GM13976 (cell line): ENCODE data around the gene ERG.

Experiments
- DNase-seq: peaks from one replicate; pipeline ENCODE4 v3.0.0; 2012; ENCODE audit warnings: low spot score
- in situ Hi-C: fragments of 300-500 bp; cut with MboI; formaldehyde crosslinking; loops from one replicate; pipeline ENCODE4 v1.12.0; 2022; ENCODE audit warnings: low sequenced_read_pairs, mixed read lengths, inconsistent platforms; ENCODE audit not compliant: unreplicated experiment
- TF ChIP-seq, protein P1 (sequence below): IDR thresholded peaks from 2 replicates; pipeline ENCODE4 v1.5.1; 2012; ENCODE audit warnings: borderline replicate concordance, mild to moderate bottlenecking; ENCODE audit not compliant: insufficient read depth; ENCODE audit errors: extremely low read depth, missing control alignments, control extremely low read depth

The ERG gene

DNA sequence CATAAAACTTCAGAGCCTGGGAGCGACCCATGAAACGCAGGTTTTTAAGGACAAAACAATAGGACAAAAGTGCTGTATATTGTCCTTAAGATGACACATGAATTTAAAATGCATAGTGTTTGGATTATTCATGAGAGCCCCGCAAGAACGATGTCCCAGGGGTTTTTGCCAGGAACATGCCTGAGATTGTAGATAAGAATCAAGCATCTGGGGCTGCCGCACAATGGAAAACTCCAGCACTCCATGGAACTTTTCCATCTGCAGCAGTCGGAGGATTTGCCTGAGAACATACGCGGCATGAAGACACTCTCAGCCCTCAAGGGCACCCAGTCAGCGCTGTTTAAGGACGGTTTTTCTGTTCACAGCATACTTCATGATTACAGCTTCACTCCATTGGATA is 5.3 kb upstream of the ERG start:
- no peak for DNase-seq
- in situ Hi-C loops = loop anchor here (25.0 kb wide), 1 partner anchor 634 kb away; no protein-coding TSS in a partner anchor

DNA sequence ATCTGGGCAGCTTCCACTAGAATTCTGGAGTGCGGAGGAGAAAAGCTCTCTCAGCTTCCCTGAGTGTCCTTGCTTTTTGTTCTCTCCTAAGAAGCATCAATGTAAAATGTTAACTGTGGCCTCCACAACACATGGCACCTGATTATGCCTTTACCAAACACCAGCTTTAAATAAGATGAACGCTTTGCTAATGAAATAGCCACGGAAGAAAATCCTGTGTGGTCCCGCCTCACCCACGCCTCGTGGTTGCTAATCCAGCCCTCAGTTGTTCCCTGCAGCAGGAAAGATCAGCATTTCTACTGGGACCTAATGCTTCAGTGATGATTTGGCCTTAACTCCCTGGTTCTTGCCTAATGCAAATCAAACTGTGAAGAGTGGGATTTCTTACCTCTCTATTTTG is 1.8 kb upstream of the ERG start:
- TF ChIP-seq, protein P1, sequence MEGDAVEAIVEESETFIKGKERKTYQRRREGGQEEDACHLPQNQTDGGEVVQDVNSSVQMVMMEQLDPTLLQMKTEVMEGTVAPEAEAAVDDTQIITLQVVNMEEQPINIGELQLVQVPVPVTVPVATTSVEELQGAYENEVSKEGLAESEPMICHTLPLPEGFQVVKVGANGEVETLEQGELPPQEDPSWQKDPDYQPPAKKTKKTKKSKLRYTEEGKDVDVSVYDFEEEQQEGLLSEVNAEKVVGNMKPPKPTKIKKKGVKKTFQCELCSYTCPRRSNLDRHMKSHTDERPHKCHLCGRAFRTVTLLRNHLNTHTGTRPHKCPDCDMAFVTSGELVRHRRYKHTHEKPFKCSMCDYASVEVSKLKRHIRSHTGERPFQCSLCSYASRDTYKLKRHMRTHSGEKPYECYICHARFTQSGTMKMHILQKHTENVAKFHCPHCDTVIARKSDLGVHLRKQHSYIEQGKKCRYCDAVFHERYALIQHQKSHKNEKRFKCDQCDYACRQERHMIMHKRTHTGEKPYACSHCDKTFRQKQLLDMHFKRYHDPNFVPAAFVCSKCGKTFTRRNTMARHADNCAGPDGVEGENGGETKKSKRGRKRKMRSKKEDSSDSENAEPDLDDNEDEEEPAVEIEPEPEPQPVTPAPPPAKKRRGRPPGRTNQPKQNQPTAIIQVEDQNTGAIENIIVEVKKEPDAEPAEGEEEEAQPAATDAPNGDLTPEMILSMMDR = no peak
- no peak for DNase-seq
- in situ Hi-C loops = loop anchor here (25.0 kb wide), 1 partner anchor 637 kb away; no protein-coding TSS in a partner anchor

More for the DNA sequence above, 5.3 kb upstream of the ERG start:
- TF ChIP-seq, protein P1 = no peak

DNA sequence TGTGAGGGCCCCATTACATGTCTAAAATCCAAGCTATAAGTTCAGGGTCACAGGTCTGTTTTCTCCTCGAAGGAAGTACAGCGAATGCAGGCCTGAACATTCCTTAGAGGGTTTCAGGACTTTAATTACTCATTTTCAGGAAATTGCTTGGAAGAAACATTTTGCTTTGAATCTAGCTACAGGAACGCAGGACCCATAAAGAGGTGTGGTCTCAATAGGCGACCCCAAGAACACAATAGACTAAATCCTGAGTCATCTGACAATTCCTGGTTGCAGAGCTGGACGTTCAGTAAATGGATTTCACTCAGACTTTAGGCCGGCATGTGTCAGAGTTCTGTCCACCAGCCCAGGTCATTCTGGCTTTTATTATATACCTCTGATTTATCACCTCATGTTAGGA is 1.0 kb upstream of the ERG start:
- no peak for DNase-seq
- TF ChIP-seq, protein P1 = no peak
- in situ Hi-C loops = no loop called here

DNA sequence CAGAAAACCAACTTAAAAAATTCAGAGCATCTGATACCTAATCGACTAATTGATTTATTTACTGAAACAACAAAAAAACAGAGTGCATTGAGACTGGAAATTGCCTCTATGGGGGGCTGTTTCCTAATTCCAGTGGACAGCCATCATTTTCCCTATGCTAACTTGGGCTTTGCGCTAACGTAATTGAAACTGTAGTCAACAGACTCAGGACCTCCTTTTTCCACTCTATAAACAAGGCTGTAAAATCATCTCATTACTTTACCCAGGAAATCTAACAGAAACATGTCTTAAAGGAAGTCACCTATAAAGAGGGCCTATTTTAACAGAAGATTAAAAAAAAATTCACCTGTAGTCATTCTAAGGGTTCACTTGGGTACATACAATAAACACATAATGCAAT is 2.1 kb downstream of the ERG start:
- TF ChIP-seq, protein P1 = no peak
- DNase-seq = no peak
- in situ Hi-C loops = no loop called here

DNA sequence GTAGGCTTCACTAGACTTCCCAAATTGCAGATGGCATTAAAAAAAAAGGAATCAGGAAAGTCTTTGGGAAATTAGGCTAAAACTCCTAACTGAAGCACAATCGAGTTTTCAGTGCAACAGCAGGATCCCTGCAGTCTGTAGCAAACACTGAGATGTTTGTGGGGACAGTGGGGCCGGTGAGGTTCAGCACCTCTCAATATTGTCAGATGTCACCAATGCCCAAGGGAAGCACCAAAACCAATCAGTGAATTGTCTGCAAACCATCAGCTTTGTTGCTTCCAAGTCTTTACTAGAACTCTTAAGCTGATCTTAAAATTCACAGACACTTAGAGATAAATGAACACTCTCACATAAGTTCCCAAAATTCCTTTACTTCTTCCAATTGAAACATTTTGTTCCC is 2.6 kb downstream of the ERG start:
- in situ Hi-C loops = no loop called here
- no peak for DNase-seq
- TF ChIP-seq, protein P1 = no peak

DNA sequence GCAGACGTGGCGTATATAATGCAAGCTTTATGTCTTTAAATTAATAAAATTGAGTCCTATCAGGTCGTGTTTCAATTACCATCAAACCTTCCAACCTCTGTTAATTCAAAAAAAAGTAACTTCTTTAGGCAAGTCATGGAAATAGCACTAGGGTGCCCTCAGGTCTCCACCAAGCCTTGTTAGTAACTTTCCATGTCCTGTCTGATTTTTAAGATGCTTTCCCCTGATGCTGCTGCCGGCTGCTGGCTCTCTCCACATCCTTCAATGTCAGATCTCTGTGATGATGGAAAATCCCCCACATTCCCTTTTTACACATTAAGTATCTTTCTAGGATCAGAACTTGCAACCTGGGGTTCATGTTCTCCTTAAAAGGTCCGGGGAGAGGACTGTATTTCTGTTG is 3.0 kb downstream of the ERG start:
- TF ChIP-seq, protein P1 = no peak
- DNase-seq = no peak
- in situ Hi-C loops = no loop called here

DNA sequence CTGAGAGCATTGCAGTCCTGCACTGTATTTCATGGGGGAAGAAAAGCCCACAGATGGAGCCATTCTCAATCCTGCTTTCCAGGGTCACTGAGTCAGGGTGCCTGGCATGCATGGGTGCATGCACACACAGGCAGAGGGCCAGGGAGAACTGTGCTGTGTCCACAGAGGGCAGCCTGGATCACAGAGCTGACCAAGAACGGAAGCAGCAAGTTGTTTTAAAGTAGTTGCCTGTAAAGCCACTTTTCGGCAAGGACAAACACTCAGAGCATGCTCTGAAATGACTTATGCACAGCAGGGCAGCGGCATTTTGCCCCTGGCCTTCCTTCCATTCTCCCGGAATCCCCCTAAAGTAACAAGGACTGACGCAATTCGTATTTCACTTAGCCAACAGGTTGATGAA is 3.6 kb downstream of the ERG start:
- TF ChIP-seq, protein P1 = no peak
- in situ Hi-C loops = no loop called here
- no peak for DNase-seq
